Adrenal gland (tissue), 5 donors: ENCODE measurements around the gene SRSF4.
"Not testable (repeated sequence)": the region's sequence is repeated elsewhere in the genome, so short reads cannot be mapped to it uniquely, and the experiment has no call there.

Experiments
- CTCF ChIP-seq, 6 experiments: fragments of 450-650 bp in 4 of 6; fragments of 200-600 bp in 2 of 6; sonication (generic) in 1 of 6; IDR thresholded peaks; 1 replicate in 5 of 6; 2 replicates in 1 of 6; pipeline versions ENCODE4 v1.5.1 to v1.8.0; 2016 to 2021; ENCODE audit warnings: antibody characterized with exemption in 6 of 6, mild to moderate bottlenecking in 2 of 6, moderate library complexity in 1 of 6
- POLR2A ChIP-seq, 2 donors: fragments of 450-650 bp; IDR thresholded peaks; one replicate each; pipeline ENCODE4 v1.6.1; 2017; ENCODE audit warnings: antibody characterized with exemption in 2 of 2, mild to moderate bottlenecking in 2 of 2, moderate library complexity in 1 of 2
- donor health status: DM: no; HTN: no; CAD: no.

GRCh38 chr1:29150346-29150745, 31.4 kb downstream of the SRSF4 start:
- TF ChIP-seq CTCF, POLR2A (IDR thresholded peaks at IDR 0.05): not testable (repeated sequence)
